Measurements from ENCODE around the gene SLC26A1.

The SLC26A1 gene

GRCh38 chr4:1027915-1028238, 34.7 kb upstream of the SLC26A1 start:
- no peak for DNase-seq

- no peak for DNase-seq
Measured at GRCh38 chr4:1027219-1027914, 34.2 kb upstream of the SLC26A1 start.

- DNase-seq = peak; percentile 4
Measured at GRCh38 chr4:1026115-1026514, 32.9 kb upstream of the SLC26A1 start.

DNA sequence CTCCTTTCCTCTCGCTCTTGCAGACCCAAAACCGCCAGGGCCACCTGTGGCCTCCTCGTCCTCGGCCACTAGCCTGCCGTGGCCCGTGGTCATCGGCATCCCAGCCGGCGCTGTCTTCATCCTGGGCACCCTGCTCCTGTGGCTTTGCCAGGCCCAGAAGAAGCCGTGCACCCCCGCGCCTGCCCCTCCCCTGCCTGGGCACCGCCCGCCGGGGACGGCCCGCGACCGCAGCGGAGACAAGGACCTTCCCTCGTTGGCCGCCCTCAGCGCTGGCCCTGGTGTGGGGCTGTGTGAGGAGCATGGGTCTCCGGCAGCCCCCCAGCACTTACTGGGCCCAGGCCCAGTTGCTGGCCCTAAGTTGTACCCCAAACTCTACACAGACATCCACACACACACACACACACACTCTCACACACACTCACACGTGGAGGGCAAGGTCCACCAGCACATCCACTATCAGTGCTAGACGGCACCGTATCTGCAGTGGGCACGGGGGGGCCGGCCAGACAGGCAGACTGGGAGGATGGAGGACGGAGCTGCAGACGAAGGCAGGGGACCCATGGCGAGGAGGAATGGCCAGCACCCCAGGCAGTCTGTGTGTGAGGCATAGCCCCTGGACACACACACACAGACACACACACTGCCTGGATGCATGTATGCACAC, 31.8 kb upstream of the SLC26A1 start:
- DNase-seq = no peak

- DNase-seq = no peak
Measured at GRCh38 chr4:1023895-1024740, 30.9 kb upstream of the SLC26A1 start.

GRCh38 chr4:1023075-1023640, 30.0 kb upstream of the SLC26A1 start:
- no peak for DNase-seq

- no peak for DNase-seq
Measured at GRCh38 chr4:1022739-1023066, 29.5 kb upstream of the SLC26A1 start.

- DNase-seq = no peak
Measured at GRCh38 chr4:1022051-1022738, 29.0 kb upstream of the SLC26A1 start.

GRCh38 chr4:1021386-1022050, 28.3 kb upstream of the SLC26A1 start:
- no peak for DNase-seq

GRCh38 chr4:1019729-1020470, 26.7 kb upstream of the SLC26A1 start:
- DNase-seq = no peak

GRCh38 chr4:1019320-1019719, 26.1 kb upstream of the SLC26A1 start:
- DNase-seq = no peak

GRCh38 chr4:1018147-1019020, 25.2 kb upstream of the SLC26A1 start:
- DNase-seq = no peak

DNA sequence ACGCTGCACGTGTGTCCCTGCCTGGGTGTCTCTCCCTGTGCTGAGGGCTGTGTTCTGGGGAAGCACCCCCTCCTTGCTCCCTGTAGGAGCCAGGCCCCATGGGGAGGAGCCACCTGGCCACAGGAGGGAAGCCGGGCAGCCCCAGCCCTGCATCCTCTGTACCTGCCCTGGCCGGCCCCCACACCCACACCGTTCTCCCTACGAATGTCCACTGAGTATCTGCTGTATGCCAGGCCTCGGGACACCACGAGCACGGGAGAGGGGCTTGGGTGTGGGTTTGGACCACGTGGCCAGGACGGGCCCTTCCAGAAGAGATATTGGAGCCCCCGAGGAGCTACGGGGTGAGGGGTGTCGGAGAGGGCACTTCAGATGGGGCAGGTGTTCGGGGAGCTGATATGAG, 24.5 kb upstream of the SLC26A1 start:
- DNase-seq = no peak

DNA sequence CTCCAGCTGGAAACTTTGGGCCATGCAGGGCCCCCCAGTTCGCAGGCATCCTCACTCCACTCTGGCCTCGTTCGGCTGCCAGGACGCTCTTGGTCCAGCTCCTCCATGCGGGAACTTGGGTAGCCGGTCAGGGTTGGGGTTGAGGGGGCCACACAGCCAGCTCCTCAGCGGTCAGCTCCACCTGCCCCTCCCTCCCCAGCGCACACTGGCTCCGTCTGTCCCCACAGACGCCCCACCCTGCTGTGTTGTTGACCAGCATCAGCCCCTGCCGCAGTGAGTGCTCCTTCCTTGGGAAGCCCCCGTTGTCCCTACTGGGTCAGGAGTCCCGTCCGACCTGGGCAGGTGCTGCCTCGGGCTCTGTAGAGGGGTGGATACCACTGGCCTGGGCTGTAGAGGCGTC, 24.0 kb upstream of the SLC26A1 start:
- no peak for DNase-seq

DNA sequence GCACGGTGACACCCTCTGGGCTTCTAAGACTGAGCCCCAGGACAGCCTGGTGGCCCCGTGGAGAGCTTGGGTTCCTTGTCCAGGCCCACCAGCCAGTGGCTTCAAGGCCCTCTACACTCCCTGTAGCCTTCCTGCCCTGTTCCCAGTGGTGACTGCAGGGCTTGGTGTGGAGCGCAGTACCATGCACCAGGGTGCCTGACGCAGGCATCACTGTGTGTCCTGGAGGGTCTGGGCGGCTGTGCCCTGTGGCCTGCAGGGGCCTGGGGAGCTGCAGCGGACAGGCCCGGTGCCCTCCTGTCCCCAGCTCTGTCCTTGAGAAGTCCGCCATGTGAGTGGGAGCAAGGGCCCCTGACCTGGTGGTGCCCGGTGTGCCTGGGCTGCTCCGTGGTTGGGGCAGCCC, 22.5 kb upstream of the SLC26A1 start:
- no peak for DNase-seq

DNA sequence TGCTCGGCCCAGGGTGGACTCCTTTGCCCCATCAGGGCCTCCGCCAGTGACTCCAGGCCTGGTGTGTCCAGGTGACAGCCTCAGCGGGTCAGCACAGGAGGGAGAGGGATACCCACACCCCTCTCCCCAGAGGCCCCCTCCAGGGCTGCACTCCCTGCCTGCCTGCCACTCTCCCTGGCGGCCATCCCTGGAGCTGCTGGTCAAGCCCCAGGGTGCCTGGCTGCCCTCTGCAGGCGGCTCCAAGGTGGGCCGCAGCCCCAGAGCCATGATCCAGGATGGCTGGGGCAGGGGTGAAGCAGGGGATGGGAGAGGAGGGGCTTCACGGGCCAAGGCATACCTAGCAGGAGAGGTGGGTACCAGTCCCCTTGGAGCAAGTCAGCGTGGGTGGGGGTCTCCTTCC, 22.0 kb upstream of the SLC26A1 start:
- DNase-seq = no peak

- DNase-seq = no peak
Measured at GRCh38 chr4:1014291-1015167, 21.3 kb upstream of the SLC26A1 start.

DNA sequence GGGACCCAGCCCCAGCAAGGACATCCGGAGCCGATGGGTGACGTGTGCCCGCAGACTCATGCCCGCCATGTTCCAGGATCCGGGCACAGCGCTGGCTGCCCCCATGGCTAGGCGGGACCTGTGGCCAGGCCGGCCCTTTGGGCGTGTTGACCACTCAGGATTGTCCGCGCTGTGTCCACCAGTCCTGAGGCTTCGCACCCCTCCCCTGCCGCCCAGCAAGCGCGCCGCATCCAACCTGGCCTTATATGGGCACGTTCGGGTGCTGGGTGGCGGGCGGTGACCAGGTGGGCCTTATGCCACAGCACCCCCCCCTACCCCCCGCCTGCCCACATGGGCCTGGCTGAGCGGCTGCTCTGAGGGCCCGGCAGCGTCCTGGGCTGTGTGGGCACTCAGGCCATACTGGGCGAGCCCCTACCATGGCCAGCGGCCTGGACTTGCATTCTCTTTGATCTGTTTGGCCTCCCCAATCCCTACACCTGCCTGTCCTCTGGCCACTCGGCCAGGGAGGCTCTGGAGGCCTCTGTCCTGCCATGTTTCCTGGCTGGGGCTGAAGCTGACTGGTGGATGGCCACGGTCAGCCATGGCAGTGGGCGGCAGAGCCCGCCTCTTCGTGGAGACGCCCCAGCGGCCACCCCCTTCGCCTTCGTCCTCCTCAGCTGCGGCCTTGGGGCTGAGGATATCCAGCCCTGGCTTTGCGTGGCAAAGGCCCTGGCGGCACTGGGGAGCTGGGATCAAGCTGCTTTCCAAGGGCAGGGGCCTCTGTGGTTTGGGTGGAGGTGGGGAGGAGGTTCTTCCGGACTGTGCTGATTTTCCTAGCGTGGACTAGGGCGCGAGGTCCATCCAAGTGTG, 20.2 kb upstream of the SLC26A1 start:
- DNase-seq = no peak

All from NCI-H69 (cell line).